ENCODE results near the gene CASS4. TPM values are rescaled to one million over a fixed set of nuclear protein-coding genes. Genes with fewer than 3 reads are reported as not detected.
A peak's percentile ranks its signal among the peaks of the same experiment; 100 is the strongest.

The CASS4 gene
- total RNA-seq, 3 donors from 2014 or later (not counting 1 experiment from before 2014, with no cell fraction given) = 9.3 to 13.8 (median 13.4) TPM

DNA sequence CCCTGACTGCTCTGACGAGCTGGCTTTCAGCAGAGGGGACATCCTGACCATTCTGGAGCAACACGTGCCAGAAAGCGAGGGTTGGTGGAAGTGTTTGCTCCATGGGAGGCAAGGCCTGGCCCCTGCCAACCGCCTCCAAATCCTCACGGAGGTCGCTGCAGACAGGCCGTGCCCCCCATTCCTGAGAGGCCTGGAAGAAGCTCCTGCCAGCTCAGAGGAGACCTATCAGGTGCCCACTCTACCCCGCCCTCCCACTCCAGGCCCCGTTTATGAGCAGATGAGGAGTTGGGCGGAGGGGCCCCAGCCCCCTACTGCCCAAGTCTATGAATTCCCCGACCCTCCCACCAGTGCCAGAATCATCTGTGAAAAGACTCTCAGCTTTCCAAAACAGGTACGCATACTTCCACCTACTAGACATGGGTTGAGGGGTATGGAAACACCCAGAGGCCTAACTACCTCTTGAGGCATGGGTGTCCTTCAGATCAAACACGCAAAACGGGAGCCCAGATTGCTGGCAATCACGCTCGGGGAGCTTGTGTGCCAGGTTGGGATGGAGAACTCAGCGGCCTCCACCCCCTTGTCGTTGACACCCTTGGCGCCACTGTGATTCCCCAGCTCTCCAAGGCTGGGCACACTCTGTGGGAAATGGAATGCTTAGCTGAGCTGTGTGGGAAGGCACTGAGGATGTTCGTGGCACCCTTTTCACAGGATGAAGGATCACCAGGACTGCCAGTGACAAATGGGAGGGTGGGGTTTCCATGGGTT is 25.3 kb downstream of the CASS4 start:
- DNase-seq (no peak), ATAC-seq (no peak)
- Histone ChIP-seq H3K27ac (ENCODE audit: low read length) (no peak overlapping the region), H3K9me3 (ENCODE audit: control insufficient read depth, insufficient read depth, low read length) (no peaks in the 10 kb centered on the region), H3K4me3 (ENCODE audit: low read length) (no peak overlapping the region), H3K4me1 (ENCODE audit: control insufficient read depth, insufficient read depth, low read length) (peaks cover 63% of the 10 kb centered on the region), H3K27me3 (ENCODE audit: control insufficient read depth, insufficient read depth, low read length) (no peaks in the 10 kb centered on the region), H3K36me3 (ENCODE audit: control insufficient read depth, insufficient read depth, low read length) (no peaks in the 10 kb centered on the region)
- Mint-ChIP-seq H3K4me3 (no peak overlapping the region), H3K36me3 (no peaks in the 10 kb centered on the region), H3K4me1 (peaks cover 52 to 53% of the 10 kb centered on the region in 2 donors), H3K27ac (peak overlapping the region in 1 of 2 donors; percentile 33), H3K27me3 (ENCODE audit: low read depth in 2 of 2) (no peaks in the 10 kb centered on the region), H3K9me3 (no peaks in the 10 kb centered on the region)
- WGBS (ENCODE audit: insufficient coverage) = 93% methylated on average over 19 of the region's 20 CpGs
- intact Hi-C loops (cut with micrococcal nuclease) = no loop called here
- TF ChIP-seq, protein P1, sequence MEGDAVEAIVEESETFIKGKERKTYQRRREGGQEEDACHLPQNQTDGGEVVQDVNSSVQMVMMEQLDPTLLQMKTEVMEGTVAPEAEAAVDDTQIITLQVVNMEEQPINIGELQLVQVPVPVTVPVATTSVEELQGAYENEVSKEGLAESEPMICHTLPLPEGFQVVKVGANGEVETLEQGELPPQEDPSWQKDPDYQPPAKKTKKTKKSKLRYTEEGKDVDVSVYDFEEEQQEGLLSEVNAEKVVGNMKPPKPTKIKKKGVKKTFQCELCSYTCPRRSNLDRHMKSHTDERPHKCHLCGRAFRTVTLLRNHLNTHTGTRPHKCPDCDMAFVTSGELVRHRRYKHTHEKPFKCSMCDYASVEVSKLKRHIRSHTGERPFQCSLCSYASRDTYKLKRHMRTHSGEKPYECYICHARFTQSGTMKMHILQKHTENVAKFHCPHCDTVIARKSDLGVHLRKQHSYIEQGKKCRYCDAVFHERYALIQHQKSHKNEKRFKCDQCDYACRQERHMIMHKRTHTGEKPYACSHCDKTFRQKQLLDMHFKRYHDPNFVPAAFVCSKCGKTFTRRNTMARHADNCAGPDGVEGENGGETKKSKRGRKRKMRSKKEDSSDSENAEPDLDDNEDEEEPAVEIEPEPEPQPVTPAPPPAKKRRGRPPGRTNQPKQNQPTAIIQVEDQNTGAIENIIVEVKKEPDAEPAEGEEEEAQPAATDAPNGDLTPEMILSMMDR (IDR thresholded peaks at IDR 0.05) = no peak

GRCh38 chr20:56438284-56438683 is 26.2 kb downstream of the CASS4 start:
- Histone ChIP-seq H3K4me1 (ENCODE audit: control insufficient read depth, insufficient read depth, low read length) (peaks cover 60% of the 10 kb centered on the region), H3K36me3 (ENCODE audit: control insufficient read depth, insufficient read depth, low read length) (no peaks in the 10 kb centered on the region), H3K9me3 (ENCODE audit: control insufficient read depth, insufficient read depth, low read length) (no peaks in the 10 kb centered on the region), H3K27me3 (ENCODE audit: control insufficient read depth, insufficient read depth, low read length) (no peaks in the 10 kb centered on the region), H3K27ac (ENCODE audit: low read length) (no peak overlapping the region), H3K4me3 (ENCODE audit: low read length) (no peak overlapping the region)
- no peak for ATAC-seq
- intact Hi-C loops (cut with micrococcal nuclease) = no loop called here
- peak overlapping the region; percentile 18 to 51 for H3K27ac Mint-ChIP-seq
- no peaks in the 10 kb centered on the region for H3K36me3 Mint-ChIP-seq
- peak overlapping the region; percentile 74 for H3K4me3 Mint-ChIP-seq
- no peaks in the 10 kb centered on the region for H3K9me3 Mint-ChIP-seq
- peaks cover 51% of the 10 kb centered on the region in 2 donors for H3K4me1 Mint-ChIP-seq
- WGBS (ENCODE audit: insufficient coverage) = 100% methylated on average over 4 of the region's 4 CpGs
- H3K27me3 Mint-ChIP-seq (ENCODE audit: low read depth in 2 of 2) = no peaks in the 10 kb centered on the region
- TF ChIP-seq, protein P1 (IDR thresholded peaks at IDR 0.05) = no peak
- DNase-seq = no peak

- 27% methylated on average over 5 of the region's 5 CpGs for WGBS (ENCODE audit: insufficient coverage)
- H3K27ac Mint-ChIP-seq = peak overlapping the region; percentile 77 to 81
- intact Hi-C loops (cut with micrococcal nuclease) = loop anchor here (1.0 to 2.0 kb wide), 2 partner anchors 25 to 28 kb away; partner anchors contain the start of gene RTF2
- TF ChIP-seq, protein P1 (IDR thresholded peaks at IDR 0.05) = no peak
- H3K4me3 ChIP-seq (ENCODE audit: low read length) = no peak overlapping the region
- no peaks in the 10 kb centered on the region for H3K9me3 Mint-ChIP-seq
- H3K27me3 ChIP-seq (ENCODE audit: control insufficient read depth, insufficient read depth, low read length) = no peaks in the 10 kb centered on the region
- DNase-seq (peak in 1 of 2 donors; percentile 38), ATAC-seq (peak in 1 of 3 donors; percentile 29)
- peaks cover 42% of the 10 kb centered on the region in 2 donors for H3K4me1 Mint-ChIP-seq
- peak overlapping the region; percentile 38 for H3K27ac ChIP-seq (ENCODE audit: low read length)
- H3K36me3 Mint-ChIP-seq = no peaks in the 10 kb centered on the region
- no peaks in the 10 kb centered on the region for H3K9me3 ChIP-seq (ENCODE audit: control insufficient read depth, insufficient read depth, low read length)
- H3K4me1 ChIP-seq (ENCODE audit: control insufficient read depth, insufficient read depth, low read length) = peaks cover 48% of the 10 kb centered on the region
- no peaks in the 10 kb centered on the region for H3K36me3 ChIP-seq (ENCODE audit: control insufficient read depth, insufficient read depth, low read length)
- peak overlapping the region; percentile 72 for H3K4me3 Mint-ChIP-seq
- H3K27me3 Mint-ChIP-seq (ENCODE audit: low read depth in 2 of 2) = no peaks in the 10 kb centered on the region
Measured at GRCh38 chr20:56439771-56440291, 27.8 kb downstream of the CASS4 start.

Data from natural killer cell (primary cell).